ENCODE results near the gene PRRT2.
"Not testable (repeated sequence)": the region's sequence is repeated elsewhere in the genome, so short reads cannot be mapped to it uniquely, and the experiment has no call there.

PRRT2 gene

DNA sequence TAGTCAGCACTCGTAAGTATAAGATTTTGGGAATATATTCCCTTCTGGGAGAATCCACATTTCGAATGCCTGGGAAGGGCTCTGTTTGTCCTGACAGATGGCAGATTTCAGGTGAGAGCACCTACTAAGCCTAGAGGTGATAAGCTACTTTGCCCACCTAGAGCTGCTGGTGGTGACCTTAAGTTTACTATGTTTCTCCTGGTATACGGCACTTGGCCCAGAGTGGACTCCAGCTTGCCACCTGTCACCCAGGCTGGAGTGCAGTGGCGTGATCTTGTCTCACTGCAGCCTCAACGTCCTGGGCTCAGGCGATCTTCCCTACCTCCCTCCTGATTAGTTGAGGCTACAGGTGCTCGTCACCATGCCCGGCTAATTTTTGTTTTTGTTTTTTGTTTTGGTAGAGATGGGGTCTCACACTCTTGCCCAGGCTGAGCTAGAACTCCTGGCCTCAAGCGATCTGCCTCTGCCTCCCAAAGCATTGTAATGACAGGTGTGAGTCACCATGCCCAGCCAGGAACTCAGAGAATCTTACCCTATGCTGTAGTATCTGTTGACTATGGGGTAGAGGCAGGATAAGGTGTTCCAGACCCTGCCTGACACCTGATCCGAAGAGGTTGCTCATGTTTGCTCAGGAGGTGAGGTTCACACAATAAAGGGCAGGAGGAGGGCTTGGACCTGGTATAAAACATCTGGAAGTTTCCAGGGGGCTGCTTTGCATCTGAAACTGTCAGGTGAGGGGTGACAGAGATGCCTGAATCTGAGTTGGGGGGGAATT is 34.2 kb upstream of the PRRT2 start, which contains the start of gene ZG16:
ZG16 (plus strand) TSS at position 681 of the 775 bp plus-strand sequence. CDS start 1,011 bp downstream, outside the sequence.
- Histone ChIP-seq H3K4me3 (ENCODE audit: low read depth, low read length) (no peak within 1 kb of the TSS), H3K4me1 (ENCODE audit: control insufficient read depth, insufficient read depth, low read length) (no peaks in the 10 kb centered on the region), H3K36me3 (ENCODE audit: control insufficient read depth, insufficient read depth, low read length) (no peaks in the 10 kb centered on the region), H3K27me3 (ENCODE audit: control insufficient read depth, insufficient read depth, low read length) (peaks cover 5% of the 10 kb centered on the region; the same call in 1 of the 2 replicates), H3K27ac (ENCODE audit: low read depth, low read length) (no peak within 1 kb of the TSS), H3K9ac (ENCODE audit: low read depth, low read length) (no peak within 1 kb of the TSS), H3K9me3 (ENCODE audit: control insufficient read depth, insufficient read depth, low read length) (no peaks in the 10 kb centered on the region)

- Histone ChIP-seq H3K9ac (ENCODE audit: low read depth, low read length) (no peak overlapping the region), H3K36me3 (ENCODE audit: control insufficient read depth, insufficient read depth, low read length) (no peaks in the 10 kb centered on the region), H3K4me1 (ENCODE audit: control insufficient read depth, insufficient read depth, low read length) (no peaks in the 10 kb centered on the region)
Observed at GRCh38 chr16:29779474-29779873, 32.5 kb upstream of the PRRT2 start.

DNA sequence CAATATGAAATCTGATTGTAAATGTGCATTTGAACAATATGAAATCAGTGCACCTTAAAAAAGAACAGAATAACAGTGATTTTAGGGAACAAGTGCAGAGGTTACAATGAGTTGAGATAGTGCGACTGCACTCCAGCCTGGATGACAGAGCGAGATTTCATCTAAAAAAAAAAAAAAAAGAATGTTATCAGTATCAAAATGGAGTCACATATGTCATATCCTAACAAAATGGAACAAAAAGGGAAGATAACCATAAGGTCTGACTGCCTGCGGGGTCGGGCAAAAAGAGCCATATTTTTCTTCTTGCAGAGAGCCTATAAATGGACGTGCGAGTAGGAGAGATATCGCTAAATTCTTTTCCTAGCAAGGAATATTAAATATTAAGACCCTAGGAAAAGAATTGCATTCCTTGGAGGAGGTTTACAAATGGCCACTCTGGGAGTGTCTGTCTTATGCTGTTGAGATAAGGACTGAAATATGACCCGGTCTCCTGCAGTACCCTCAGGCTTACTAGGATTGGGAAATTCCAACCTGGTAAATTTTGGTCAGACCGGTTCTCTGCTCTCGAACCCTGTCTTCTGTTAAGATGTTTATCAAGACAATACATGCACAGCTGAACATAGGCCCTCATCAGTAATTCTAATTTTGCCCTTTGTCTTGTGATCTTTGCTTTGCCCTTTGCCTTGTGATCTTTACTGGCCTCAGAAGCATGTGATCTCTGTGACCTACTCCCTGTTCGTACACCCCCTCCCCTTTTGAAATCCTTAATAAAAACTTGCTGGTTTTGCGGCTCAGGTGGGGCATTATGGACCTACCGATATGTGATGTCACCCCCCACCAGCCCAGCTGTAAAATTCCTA is 28.7 kb upstream of the PRRT2 start:
- not testable (repeated sequence) for H3K4me1 ChIP-seq (ENCODE audit: control insufficient read depth, insufficient read depth, low read length); H3K9ac ChIP-seq (ENCODE audit: low read depth, low read length); H3K9me3 ChIP-seq (ENCODE audit: control insufficient read depth, insufficient read depth, low read length)

More at GRCh38 chr16:29779474-29779873, 32.5 kb upstream of the PRRT2 start:
- peaks cover 5% of the 10 kb centered on the region; the same call in 1 of the 2 replicates for H3K27me3 ChIP-seq (ENCODE audit: control insufficient read depth, insufficient read depth, low read length)
- no peak overlapping the region for H3K4me3 ChIP-seq (ENCODE audit: low read depth, low read length)
- H3K9me3 ChIP-seq (ENCODE audit: control insufficient read depth, insufficient read depth, low read length) = no peaks in the 10 kb centered on the region
- H3K27ac ChIP-seq (ENCODE audit: low read depth, low read length) = no peak overlapping the region

DNA sequence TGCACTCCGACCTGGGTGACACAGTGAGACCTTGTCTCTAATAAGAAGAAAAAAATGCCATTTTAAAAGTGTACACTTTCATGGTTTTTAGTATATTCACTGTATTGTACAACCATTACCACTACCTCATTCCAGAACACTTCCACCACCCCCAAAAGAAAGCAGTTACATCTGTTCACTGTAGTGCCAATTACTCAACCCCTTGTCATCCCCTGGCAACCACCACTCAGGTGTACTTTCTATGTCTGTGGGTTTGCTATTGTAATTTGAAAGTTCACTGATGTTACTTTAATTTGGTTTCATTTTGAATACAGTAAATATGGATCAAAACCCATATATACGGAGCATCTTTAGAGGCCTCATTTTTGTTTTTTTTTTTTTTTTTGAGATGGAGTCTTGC is 27.8 kb upstream of the PRRT2 start:
- Histone ChIP-seq H3K9me3 (ENCODE audit: control insufficient read depth, insufficient read depth, low read length) (no peaks in the 10 kb centered on the region), H3K4me3 (ENCODE audit: low read depth, low read length) (no peak overlapping the region), H3K9ac (ENCODE audit: low read depth, low read length) (no peak overlapping the region), H3K27me3 (ENCODE audit: control insufficient read depth, insufficient read depth, low read length) (no peaks in the 10 kb centered on the region; the same call in none of the 2 replicates), H3K36me3 (ENCODE audit: control insufficient read depth, insufficient read depth, low read length) (no peaks in the 10 kb centered on the region), H3K4me1 (ENCODE audit: control insufficient read depth, insufficient read depth, low read length) (0 out of 2 replicates have a peak, but pooled peaks cover 2% of the 10 kb centered on the region), H3K27ac (ENCODE audit: low read depth, low read length) (no peak overlapping the region)

More for the DNA sequence above, 28.7 kb upstream of the PRRT2 start:
- not testable (repeated sequence) for H3K27ac ChIP-seq (ENCODE audit: low read depth, low read length); H3K4me3 ChIP-seq (ENCODE audit: low read depth, low read length); H3K36me3 ChIP-seq (ENCODE audit: control insufficient read depth, insufficient read depth, low read length); H3K27me3 ChIP-seq (ENCODE audit: control insufficient read depth, insufficient read depth, low read length)

DNA sequence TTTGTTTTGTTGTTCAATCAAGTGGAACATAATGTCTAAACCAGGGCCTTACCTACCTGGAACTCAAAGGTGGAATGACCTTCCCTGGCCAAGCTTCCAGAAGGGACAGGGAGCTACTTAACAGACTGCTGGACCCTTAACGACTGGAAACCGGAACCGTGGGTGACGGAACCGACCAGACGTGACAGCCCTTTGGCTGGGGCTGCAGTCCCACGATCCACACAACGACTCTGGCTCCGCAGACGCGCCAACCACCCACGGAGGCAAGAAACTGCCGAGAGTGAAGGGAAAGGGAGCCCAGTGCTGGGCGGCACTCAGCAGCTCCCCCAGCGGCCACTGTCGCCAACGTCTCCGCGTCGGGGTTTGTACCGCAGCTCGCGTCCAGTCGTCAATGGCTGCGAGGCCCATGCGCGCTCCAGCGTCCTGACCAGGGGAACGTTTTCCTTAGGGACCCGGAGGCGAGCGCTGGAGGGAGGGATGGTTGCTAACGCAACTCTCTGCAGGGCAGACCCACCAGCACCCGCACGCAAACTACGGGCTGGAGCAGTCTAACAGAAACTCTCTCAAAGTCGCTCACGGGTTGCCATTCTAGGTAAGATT is 27.0 kb upstream of the PRRT2 start:
- H3K36me3 ChIP-seq (ENCODE audit: control insufficient read depth, insufficient read depth, low read length) = no peaks in the 10 kb centered on the region
- H3K27me3 ChIP-seq (ENCODE audit: control insufficient read depth, insufficient read depth, low read length) = no peaks in the 10 kb centered on the region; the same call in none of the 2 replicates
- no peak overlapping the region for H3K27ac ChIP-seq (ENCODE audit: low read depth, low read length)
- H3K9ac ChIP-seq (ENCODE audit: low read depth, low read length) = no peak overlapping the region
- H3K4me3 ChIP-seq (ENCODE audit: low read depth, low read length) = peak overlapping the region; percentile 51
- peaks cover 4% of the 10 kb centered on the region; the same call in 1 of the 2 replicates for H3K4me1 ChIP-seq (ENCODE audit: control insufficient read depth, insufficient read depth, low read length)
- H3K9me3 ChIP-seq (ENCODE audit: control insufficient read depth, insufficient read depth, low read length) = no peaks in the 10 kb centered on the region

- not testable (repeated sequence) for H3K9ac ChIP-seq (ENCODE audit: low read depth, low read length); H3K4me3 ChIP-seq (ENCODE audit: low read depth, low read length); H3K9me3 ChIP-seq (ENCODE audit: control insufficient read depth, insufficient read depth, low read length); H3K27me3 ChIP-seq (ENCODE audit: control insufficient read depth, insufficient read depth, low read length); H3K27ac ChIP-seq (ENCODE audit: low read depth, low read length); H3K36me3 ChIP-seq (ENCODE audit: control insufficient read depth, insufficient read depth, low read length)
- peaks cover 14% of the 10 kb centered on the region for H3K4me1 ChIP-seq (ENCODE audit: control insufficient read depth, insufficient read depth, low read length)
Observed at GRCh38 chr16:29787155-29787554, 24.8 kb upstream of the PRRT2 start.

GRCh38 chr16:29789775-29790182 is 22.2 kb upstream of the PRRT2 start:
- Histone ChIP-seq H3K27me3 (ENCODE audit: control insufficient read depth, insufficient read depth, low read length) (no peaks in the 10 kb centered on the region; the same call in 1 of the 2 replicates), H3K4me3 (ENCODE audit: low read depth, low read length) (peak overlapping the region; percentile 98), H3K27ac (ENCODE audit: low read depth, low read length) (peak overlapping the region; percentile 82), H3K9ac (ENCODE audit: low read depth, low read length) (peak overlapping the region; percentile 78), H3K36me3 (ENCODE audit: control insufficient read depth, insufficient read depth, low read length) (peaks cover 15% of the 10 kb centered on the region; the same call in 1 of the 2 replicates), H3K9me3 (ENCODE audit: control insufficient read depth, insufficient read depth, low read length) (no peaks in the 10 kb centered on the region), H3K4me1 (ENCODE audit: control insufficient read depth, insufficient read depth, low read length) (peaks cover 15% of the 10 kb centered on the region)

DNA sequence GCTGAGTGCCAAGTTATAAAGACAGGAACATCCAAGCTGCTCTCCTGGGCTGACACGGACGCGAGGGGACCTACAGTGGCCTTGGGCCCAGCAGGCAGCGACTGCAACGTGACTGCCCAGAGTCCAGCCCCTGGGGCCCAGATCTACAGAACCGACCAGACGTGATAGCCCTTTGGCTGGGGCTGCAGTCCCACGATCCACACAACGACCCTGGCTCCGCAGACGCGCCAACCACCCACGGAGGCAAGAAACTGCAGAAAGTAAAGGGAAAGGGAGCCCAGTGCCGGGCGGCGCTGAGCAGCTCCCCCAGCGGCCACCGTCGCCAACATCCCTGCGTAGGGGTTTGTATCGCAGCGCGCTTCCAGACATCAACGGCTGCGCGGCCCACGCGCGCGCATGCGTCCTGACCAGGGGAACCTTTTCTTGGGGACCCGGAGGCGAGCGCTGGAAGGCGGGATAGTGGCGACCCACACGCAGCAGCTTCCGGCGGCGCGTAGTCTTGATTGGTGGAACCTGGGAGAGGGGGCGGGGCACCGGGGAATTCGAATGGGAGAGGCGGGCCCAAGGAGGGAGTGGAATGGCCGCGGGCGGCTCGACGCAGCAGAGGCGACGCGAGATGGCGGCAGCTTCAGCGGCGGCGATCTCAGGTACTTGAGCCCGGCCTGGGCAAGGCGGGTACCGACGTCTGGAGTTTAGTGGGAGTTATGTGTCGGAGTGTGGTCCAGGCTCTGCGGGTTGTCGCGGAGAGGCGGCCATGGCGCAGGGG is 21.6 kb upstream of the PRRT2 start, which contains the start of gene KIF22:
KIF22 (plus strand) TSS at position 569 of the 766 bp plus-strand sequence; CDS start at position 578, 9 bp downstream.
- Histone ChIP-seq H3K27ac (ENCODE audit: low read depth, low read length) (peak within 1 kb of the TSS; percentile 85), H3K4me1 (ENCODE audit: control insufficient read depth, insufficient read depth, low read length) (peaks cover 15% of the 10 kb centered on the region), H3K9ac (ENCODE audit: low read depth, low read length) (peak within 1 kb of the TSS; percentile 85), H3K27me3 (ENCODE audit: control insufficient read depth, insufficient read depth, low read length) (no peaks in the 10 kb centered on the region; the same call in 1 of the 2 replicates), H3K4me3 (ENCODE audit: low read depth, low read length) (peak within 1 kb of the TSS; percentile 98), H3K36me3 (ENCODE audit: control insufficient read depth, insufficient read depth, low read length) (peaks cover 21% of the 10 kb centered on the region; the same call in 1 of the 2 replicates), H3K9me3 (ENCODE audit: control insufficient read depth, insufficient read depth, low read length) (no peaks in the 10 kb centered on the region)

DNA sequence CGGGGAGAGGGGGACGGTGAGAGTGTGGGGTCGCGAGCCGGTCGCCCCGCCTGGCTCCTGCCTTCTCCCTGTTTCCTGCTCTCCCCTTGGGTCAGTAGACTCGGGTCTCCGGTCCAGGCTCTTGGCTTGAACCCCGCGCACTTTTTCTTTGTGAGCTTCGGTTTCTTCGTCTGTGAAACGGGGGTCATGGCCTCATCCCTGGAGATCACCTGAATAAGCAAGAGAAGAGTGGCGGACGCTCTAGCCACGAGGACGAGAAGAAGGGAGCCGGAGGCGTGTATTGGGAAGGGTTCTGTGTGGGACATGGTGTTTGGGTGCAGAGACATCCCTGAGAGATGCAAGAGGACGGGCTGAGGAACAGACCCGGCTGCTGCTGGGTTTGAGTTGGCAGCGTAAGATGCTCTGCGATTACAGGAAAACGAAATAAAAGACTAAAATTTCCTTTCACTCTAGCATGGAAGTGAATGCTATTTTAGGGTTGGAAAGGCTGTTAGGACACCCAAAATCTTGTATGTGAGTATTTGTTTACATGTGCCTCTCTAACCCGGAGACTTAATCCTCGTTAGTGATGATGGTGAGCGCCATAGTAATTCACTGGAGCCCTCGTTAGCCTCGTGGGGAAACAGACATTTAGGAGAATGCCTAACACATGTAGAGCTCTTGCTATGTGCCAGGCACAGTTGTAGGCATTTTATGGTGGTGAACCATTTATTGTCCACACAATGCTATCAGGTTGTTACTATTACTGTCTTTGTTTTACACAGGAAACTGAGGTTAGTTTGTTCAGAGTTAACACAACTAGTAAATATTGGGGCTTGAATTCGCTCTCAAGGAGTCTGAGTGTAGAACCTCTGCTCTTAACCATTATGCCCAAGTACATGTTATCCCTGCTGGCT is 20.8 kb upstream of the PRRT2 start:
- Histone ChIP-seq H3K27me3 (ENCODE audit: control insufficient read depth, insufficient read depth, low read length) (no peaks in the 10 kb centered on the region), H3K36me3 (ENCODE audit: control insufficient read depth, insufficient read depth, low read length) (peaks cover 25% of the 10 kb centered on the region), H3K9ac (ENCODE audit: low read depth, low read length) (peak overlapping the region; percentile 85), H3K4me1 (ENCODE audit: control insufficient read depth, insufficient read depth, low read length) (peaks cover 13% of the 10 kb centered on the region), H3K4me3 (ENCODE audit: low read depth, low read length) (peak overlapping the region; percentile 98), H3K27ac (ENCODE audit: low read depth, low read length) (peak overlapping the region; percentile 85), H3K9me3 (ENCODE audit: control insufficient read depth, insufficient read depth, low read length) (no peaks in the 10 kb centered on the region)
